HG03432 (cell line): ENCODE results near the gene LRRC74B.
"Not testable (repeated sequence)": the region's sequence is repeated elsewhere in the genome, so short reads cannot be mapped to it uniquely, and the experiment has no call there.

Experiments
- ATAC-seq: cut with Tn5 transposase; IDR thresholded peaks from one replicate; pipeline ENCODE4 v1.9.1; 2021; ENCODE audit warnings: mild to moderate bottlenecking, moderate library complexity; ENCODE audit not compliant: unreplicated experiment

The LRRC74B gene, protein sequence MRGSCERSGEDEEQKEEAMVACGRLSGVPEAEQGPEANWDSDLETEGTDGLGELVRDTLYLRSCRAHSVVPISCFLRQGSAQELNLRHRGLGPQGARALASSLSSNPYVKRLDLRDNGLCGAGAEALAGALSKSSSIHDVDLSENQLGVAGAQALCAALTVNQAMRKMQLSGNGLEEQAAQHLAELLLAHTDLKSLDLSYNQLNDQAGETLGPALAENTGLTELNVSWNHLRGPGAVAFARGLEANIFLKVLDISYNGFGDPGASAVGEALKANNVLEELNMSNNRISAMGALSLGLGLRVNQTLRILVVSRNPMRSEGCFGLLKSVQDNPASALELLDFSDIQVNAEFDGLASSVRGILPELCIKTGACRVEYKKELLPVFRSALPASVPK

DNA sequence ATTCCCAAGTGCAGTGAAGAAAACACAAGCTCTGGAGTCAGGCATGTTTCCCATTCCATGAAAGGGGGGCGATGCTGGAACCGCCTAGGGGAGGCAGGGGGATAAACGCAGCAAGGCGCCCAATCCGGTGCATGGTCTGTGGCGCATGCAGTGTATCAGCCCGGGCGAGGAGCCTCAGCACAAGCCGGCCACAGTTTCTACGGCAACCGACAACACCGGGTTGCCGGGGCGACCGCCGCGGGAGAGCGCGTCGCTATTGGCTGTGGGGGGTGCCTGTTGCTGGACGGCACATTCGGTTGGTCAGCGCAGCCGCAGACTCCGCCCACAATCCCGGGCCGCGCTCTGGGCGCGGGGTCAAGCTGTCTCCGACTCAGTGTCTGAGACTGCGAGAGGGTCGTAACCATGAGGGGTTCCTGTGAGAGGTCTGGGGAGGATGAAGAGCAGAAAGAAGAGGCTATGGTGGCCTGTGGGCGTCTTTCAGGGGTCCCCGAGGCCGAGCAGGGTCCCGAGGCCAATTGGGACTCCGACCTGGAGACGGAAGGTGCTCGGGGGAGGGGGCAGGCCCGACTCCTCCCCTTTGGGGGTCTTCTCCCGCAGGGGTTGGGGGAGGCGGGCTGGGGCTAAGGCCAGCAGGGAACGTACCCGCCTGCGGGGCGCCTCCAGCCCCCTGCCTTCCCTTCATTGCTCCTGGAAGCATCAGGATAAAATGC lies at the start of gene LRRC74B:
Gene LRRC74B (plus strand): TSS at position 362 of the 710 bp plus-strand sequence. CDS start 41 bp downstream, at position 403.
- peak; percentile 76 for ATAC-seq

GRCh38 chr22:20996031-20996410 lies 49.7 kb upstream of the LRRC74B start:
- no peak for ATAC-seq

DNA sequence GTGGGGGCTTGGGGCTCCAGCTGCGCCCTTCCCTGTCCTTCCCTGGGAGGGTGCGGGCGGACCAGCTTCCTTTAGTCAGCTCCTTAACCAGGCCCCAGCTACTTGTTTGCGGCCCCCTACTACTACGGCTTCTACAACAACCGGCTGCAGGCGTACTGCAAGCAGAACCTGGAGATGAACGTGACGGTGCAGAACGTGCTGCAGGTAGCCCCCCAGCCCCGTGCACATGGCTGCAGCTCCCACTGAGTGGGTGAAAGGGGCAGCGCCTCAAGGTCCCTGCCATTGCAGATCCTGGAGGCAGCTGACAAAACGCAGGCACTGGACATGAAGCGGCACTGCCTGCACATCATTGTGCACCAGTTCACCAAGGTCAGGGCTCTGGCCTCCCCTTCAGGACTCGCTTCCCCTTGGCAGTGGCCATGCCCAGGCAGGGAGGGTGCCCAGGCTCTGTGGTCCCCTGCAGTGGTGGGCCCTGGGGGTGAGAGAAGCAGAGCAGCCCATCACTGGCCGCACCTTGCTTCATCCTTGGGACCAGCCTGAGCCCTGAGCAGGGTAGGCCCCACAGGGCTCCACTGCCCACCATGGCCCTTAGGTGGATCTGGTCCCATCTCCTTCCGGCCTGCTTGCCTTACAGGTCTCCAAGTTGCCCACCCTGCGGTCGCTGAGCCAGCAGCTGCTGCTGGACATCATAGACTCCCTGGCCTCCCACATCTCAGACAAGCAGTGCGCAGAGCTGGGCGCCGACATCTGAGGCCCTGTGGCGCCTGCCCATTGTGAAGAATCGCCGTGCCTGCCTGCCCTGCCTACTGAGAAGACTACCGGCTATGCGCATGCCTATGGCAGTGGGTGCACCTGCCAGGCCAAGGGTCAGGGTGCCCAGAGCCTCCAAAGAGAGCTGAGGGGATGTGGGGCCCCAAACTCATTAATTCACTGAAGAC lies 48.9 kb upstream of the LRRC74B start:
- ATAC-seq, result no peak

DNA sequence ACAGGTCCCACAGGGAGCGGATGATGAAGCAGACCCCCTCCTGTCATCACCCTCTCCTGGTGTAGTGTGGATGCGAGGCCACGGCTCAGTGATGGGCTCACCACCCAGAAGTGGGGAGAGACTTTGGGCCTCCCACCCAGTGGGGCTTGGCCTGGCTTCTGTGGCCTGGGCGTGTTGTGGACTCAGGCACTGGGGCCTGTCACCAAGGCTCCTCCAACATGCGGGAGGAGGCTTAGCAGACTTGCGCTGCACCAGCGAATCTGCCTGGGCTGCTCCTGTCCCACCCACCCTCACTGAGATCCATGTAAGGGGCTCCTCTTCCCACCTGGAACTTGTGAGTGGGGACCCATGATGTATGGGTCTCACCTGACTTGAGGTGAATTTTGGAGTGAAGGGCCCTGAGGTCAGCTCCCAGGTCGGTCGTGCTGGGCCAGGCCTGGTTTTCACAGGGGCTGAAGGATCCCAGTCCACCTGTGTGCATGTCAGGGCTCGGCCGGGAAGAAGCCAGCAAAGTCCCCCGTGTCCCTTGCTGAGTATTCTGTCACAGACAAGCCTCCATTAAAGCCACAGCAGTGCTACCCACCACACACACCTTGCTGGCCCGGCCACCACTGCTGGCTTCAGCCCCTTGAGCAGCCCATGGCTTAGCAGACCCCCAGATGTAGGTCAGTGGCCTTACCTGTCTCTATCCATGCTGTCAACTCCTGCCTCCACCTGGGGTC lies 48.0 kb upstream of the LRRC74B start:
- ATAC-seq, result no peak

DNA sequence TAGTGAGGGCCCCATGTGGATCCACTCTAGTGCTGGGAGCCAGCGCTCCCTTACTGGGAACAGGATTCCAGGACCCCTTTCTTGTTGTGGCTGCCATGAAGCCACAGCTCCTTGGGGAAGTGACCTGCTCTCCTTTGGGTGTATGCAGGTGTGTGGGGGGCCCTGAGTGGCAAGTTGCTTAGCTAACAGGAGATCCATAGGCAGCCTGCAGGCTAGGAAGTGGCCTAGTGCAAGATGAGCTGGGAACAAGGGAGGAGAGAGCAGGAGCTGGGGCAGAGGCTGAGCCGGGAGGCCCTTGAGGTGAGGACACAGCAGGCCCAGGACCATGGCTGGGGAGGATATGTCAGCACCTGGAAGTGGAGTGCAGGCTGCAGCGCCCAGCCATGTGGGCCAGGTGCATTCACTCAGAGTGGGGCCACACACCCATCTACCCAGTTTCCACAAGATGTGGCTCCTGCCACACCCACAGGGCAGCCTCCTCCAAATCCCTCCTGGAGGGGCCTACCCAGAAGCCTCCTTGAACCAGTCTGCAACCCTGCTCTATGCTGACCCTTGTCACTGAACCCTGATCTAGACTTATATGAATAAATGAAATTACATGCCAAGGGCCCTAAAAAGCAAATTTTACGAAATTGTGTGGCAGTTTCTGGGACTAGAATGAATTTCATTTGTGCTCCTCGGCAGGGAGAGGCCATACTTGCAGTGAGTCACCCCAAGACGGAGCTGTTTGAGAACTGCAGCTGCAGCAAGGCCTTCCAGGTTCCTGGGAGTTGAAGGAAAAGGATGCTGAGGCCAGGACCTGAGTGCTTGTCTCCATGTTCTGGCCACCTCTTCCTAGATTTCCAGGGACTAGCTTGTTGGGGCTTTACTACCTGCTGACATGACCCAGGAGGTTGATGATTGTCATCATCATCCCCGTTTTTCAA lies 47.1 kb upstream of the LRRC74B start:
- no peak for ATAC-seq

GRCh38 chr22:20999350-21000206 lies 46.2 kb upstream of the LRRC74B start:
- no peak for ATAC-seq

GRCh38 chr22:21000207-21000986 lies 45.3 kb upstream of the LRRC74B start:
- ATAC-seq, result no peak

DNA sequence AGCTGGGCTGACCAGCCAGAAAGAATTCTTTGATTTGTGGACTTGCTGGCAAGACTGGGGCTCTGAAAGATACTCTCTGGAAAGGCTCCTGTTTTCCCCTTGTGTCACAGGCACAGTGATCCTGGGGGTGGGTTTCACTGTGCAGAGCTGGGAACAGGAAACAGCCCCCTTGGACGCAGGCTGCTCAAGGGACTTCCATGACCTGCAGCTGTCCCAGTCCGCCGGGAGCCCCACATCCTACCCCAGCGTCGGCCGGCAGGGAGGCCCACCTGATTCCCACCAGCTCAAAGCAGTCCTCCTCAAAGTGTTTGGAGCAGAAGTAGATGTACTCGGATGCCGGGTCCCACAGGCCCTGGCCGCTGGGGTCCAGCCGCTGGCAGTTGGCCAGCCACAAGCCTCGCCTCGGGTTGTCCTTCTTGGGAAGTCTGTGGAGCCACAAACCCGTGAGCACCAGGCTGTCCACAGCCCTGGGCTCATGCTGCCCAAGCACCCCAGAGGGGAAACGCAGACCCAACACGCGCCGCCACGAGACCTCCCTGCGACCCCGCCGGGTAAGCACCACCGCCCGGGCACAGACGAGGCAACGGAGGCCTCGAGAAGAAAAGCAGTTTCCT lies 44.7 kb upstream of the LRRC74B start:
- peak; percentile 8 for ATAC-seq

DNA sequence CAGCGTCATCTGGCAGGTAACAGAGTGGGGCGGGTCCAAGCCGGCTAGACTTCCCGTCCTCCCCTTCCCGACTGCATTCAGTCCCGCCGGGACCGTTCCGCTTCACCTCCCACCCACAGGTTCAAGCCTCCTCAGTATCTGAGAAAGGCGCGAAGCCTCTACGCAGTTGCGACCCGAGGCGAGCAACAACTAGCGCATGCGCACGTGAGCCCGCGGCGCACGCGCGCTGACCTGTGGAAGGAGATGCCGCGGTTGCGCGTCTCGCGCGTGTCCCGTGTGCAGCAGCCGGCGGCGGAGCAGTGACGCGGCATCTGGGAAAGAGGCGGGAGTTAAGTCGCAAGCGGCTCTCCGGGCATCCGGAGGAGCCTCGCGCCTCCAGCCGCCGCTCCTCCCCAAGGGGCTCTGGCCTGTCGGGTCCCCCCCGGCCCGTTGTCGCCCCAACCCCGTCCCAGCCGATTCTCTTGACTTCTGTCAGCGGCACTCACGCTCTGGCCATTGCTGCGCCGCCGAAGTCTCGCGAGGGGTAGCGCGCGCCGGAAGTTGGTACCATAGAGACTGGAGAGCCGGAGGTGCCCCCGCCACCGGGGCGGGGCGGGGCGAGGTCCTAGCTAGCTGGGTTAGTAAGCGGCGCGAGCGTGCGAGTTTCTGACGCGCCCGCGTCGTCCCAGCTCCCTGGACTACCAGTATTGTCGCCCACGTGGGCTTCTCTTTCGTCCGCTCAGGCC lies 44.0 kb upstream of the LRRC74B start, which contains the start of gene THAP7:
Gene THAP7 (minus strand): TSS at position 518 of the 725 bp plus-strand sequence. CDS start 207 bp downstream, at position 311.
- peak; percentile 86 for ATAC-seq

GRCh38 chr22:21003782-21004181 lies 42.0 kb upstream of the LRRC74B start:
- no peak for ATAC-seq

DNA sequence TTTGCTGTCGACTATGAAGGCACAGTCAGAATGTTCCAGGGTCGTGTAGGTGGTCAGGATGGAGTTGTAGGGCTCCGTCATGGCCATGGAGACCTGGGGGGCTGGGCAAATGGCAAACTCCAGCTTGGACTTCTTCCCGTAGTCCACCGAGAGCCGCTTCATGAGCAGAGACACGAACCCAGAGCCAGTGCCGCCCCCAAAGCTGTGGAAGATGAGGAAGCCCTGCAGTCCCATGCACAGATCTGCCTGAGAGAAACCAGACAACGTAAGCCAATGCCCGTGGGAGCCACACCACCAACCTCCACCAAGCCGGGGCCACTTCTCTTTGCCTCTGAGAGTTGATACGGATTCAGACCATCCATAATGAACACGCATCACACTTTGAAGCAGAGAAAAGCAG lies 36.5 kb upstream of the LRRC74B start:
- not testable (repeated sequence) for ATAC-seq

- no peak for ATAC-seq
Measured at GRCh38 chr22:21009638-21010425, 35.9 kb upstream of the LRRC74B start.

- no peak for ATAC-seq
Measured at GRCh38 chr22:21010426-21011113, 35.2 kb upstream of the LRRC74B start.

DNA sequence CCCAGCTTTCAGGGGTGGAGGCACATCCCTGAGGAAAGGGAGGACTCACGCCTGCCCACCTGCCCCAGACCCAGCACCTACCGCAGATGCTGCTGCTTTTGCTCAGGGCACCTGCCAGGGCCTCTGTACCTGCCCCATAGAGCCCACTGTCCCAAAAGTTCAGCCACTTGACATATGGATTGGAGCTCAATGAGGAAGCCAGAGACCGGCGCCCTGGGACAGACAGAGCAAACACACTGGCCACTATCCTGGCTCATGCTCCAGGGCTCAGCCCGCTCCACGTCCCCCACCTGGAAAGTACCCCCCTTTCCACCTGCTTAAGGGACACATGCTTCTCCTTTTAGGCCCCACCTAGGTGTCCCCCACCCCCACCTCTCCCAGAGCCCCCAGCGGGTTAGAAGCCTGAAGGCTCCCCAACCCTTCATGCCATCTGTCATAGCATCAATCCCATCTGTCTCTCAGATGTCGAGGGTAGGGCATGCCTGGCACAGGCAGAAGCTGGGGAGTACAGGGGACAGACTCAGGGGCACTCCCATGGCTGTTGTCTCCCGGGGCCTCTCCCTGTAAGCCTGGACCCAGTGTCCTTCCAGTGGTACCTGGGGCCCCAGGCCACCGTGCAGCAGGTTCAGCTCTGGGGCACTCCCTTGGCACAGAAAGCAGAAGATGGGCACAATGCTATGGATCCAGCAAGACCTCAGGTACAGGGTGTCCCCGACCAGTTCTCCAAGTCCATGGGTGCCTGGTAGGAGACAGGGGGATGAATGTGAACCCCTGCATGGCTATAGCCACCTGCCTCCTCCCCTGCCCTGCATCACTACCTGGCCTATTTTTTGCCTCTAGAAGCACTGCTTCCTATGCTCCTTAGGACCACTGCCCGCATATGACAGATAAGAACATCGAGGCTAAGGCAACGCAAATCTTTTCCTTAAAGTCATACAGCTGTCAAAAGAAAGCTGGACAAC lies 33.0 kb upstream of the LRRC74B start:
- ATAC-seq, result no peak
